ENCODE data around the gene CSTF1.

GRCh38 chr20:56393653-56394052, 1.2 kb downstream of the CSTF1 start:
- TF ChIP-seq RAD21 (IDR thresholded peaks at IDR 0.05 in 1 of 2, conservative IDR thresholded peaks at IDR 0.05 in 1 of 2; ENCODE audit: low read depth in 2 of 2, low read length in 2 of 2): no peak
- no peak for TF ChIP-seq EGR1 (IDR thresholded peaks at IDR 0.05; ENCODE audit: borderline replicate concordance, low read depth, low read length)
- no peak for TF ChIP-seq CTCF (IDR thresholded peaks at IDR 0.05; ENCODE audit: control extremely low read depth in 1 of 3, insufficient read depth in 1 of 3, low read depth in 1 of 3, low read length in 3 of 3)
- no peak for TF ChIP-seq TAF1 (IDR thresholded peaks at IDR 0.05; ENCODE audit: low read depth, low read length)
- TF ChIP-seq SP2 (IDR thresholded peaks at IDR 0.05; ENCODE audit: low read length): no peak
- TF ChIP-seq EZH2 (IDR thresholded peaks at IDR 0.05; ENCODE audit: low read depth, low read length, severe bottlenecking): no peak
- no peak for TF ChIP-seq CREB1 (IDR thresholded peaks at IDR 0.05)
- TF ChIP-seq HDAC2 (IDR thresholded peaks at IDR 0.05; ENCODE audit: borderline replicate concordance in 1 of 2, low read depth in 2 of 2, low read length in 2 of 2): no peak
- no peak for TF ChIP-seq CBX5 (IDR thresholded peaks at IDR 0.05; ENCODE audit: low read depth, low read length)
